ENCODE results near the gene GSX1. TPM values are rescaled to one million over a fixed set of nuclear protein-coding genes. Genes with fewer than 3 reads are reported as not detected.

Gene GSX1
- polyA plus RNA-seq, 1 of the 3 experiments (the other 2 are of a cell fraction): not detected

GRCh38 chr13:27775943-27776342, 16.3 kb upstream of the GSX1 start:
- H3K27me3 ChIP-seq (ENCODE audit: insufficient read depth): peaks cover 39% of the 10 kb centered on the region
- H3K9me2 ChIP-seq: no peaks in the 10 kb centered on the region
- H3K36me3 ChIP-seq (replicated peaks in 1 of 2; ENCODE audit: control insufficient read depth in 1 of 2, insufficient read depth in 2 of 2, low read length in 1 of 2): no peaks in the 10 kb centered on the region
- no peak overlapping the region for H2AFZ ChIP-seq (ENCODE audit: low read depth)
- no peak for TF ChIP-seq FOXJ3 (CRISPR knock-in tag; IDR thresholded peaks at IDR 0.05)
- no peak for TF ChIP-seq MXI1 (IDR thresholded peaks at IDR 0.05; ENCODE audit: low read depth, low read length)
- TF ChIP-seq REST (IDR thresholded peaks at IDR 0.05; ENCODE audit: low read depth, low read length): no peak
- TF ChIP-seq PBX3 (IDR thresholded peaks at IDR 0.05): no peak
- no peak for TF ChIP-seq USF2 (IDR thresholded peaks at IDR 0.05; ENCODE audit: borderline replicate concordance, low read depth, low read length)
- no peak for TF ChIP-seq RAD21 (IDR thresholded peaks at IDR 0.05; ENCODE audit: low read length)
- TF ChIP-seq CHD2 (IDR thresholded peaks at IDR 0.05; ENCODE audit: low read length, partially characterized antibody): no peak
- TF ChIP-seq ELF1 (IDR thresholded peaks at IDR 0.05): no peak
- TF ChIP-seq EP300 (IDR thresholded peaks at IDR 0.05; ENCODE audit: borderline replicate concordance in 1 of 2, low read depth in 1 of 2, low read length in 1 of 2): no peak
- no peak for TF ChIP-seq MEF2A (IDR thresholded peaks at IDR 0.05; ENCODE audit: borderline replicate concordance, low read depth)
- no peak for TF ChIP-seq GATA2 (CRISPR knock-in tag; IDR thresholded peaks at IDR 0.05)
- H3K4me2 ChIP-seq: no peak overlapping the region
- H4K20me1 ChIP-seq (ENCODE audit: insufficient read depth): no peaks in the 10 kb centered on the region
- POLR2A ChIA-PET: no interaction called here
- H3K4me1 ChIP-seq (ENCODE audit: control insufficient read depth in 1 of 2, insufficient read depth in 2 of 2, low read depth in 1 of 2, low read length in 1 of 2): no peaks in the 10 kb centered on the region
- H3K4me3 ChIP-seq (ENCODE audit: low read depth in 2 of 2, low read length in 1 of 2): no peak overlapping the region
- no peak overlapping the region for H3K27ac ChIP-seq (ENCODE audit: low read depth in 2 of 2, low read length in 1 of 2)
- DNase-seq: no peak
- WGBS (ENCODE audit: low lambda C conversion rate): under 1% methylated on average over 12 of the region's 13 CpGs
- no peaks in the 10 kb centered on the region for H3K79me2 ChIP-seq (ENCODE audit: insufficient read depth)
- H3F3A ChIP-seq (replicated peaks; ENCODE audit: insufficient read depth): no peaks in the 10 kb centered on the region
- CTCF ChIA-PET: interaction anchor here (0.7 to 1.9 kb wide), 2 partner anchors 53 to 243 kb away, joined by 3 to 7 read pairs; no protein-coding TSS in a partner anchor
- no peak overlapping the region for H3K9ac ChIP-seq
- H3K9me3 ChIP-seq: no peaks in the 10 kb centered on the region

- Histone ChIP-seq H3K27ac (ENCODE audit: low read depth in 2 of 2, low read length in 1 of 2) (no peak overlapping the region), H3K9me2 (no peaks in the 10 kb centered on the region), H3K79me2 (ENCODE audit: insufficient read depth) (no peaks in the 10 kb centered on the region), H3K36me3 (replicated peaks in 1 of 2; ENCODE audit: control insufficient read depth in 1 of 2, insufficient read depth in 2 of 2, low read length in 1 of 2) (no peaks in the 10 kb centered on the region), H3K9me3 (no peaks in the 10 kb centered on the region), H4K20me1 (ENCODE audit: insufficient read depth) (no peaks in the 10 kb centered on the region), H3K4me2 (no peak overlapping the region), H3K4me3 (ENCODE audit: low read depth in 2 of 2, low read length in 1 of 2) (no peak overlapping the region), H3K9ac (no peak overlapping the region), H3K4me1 (ENCODE audit: control insufficient read depth in 1 of 2, insufficient read depth in 2 of 2, low read depth in 1 of 2, low read length in 1 of 2) (no peaks in the 10 kb centered on the region), H2AFZ (ENCODE audit: low read depth) (no peak overlapping the region), H3F3A (replicated peaks; ENCODE audit: insufficient read depth) (no peaks in the 10 kb centered on the region), H3K27me3 (ENCODE audit: insufficient read depth) (peaks cover 45% of the 10 kb centered on the region; the same call in 1 of the 2 replicates)
- POLR2A ChIA-PET: no interaction called here
- CTCF ChIA-PET: interaction anchor here (0.7 to 3.1 kb wide), 8 partner anchors 11 to 835 kb away, joined by 3 to 25 read pairs (median 4); no protein-coding TSS in a partner anchor
- 2% methylated on average over 5 of the region's 5 CpGs for WGBS (ENCODE audit: low lambda C conversion rate)
- no peak for DNase-seq
- TF ChIP-seq CTCF (IDR thresholded peaks at IDR 0.05) (no peak), IRF3 (IDR thresholded peaks at IDR 0.05; ENCODE audit: low read depth, low read length) (no peak), RCOR1 (IDR thresholded peaks at IDR 0.05; ENCODE audit: low read length) (no peak), EZH2phosphoT487 (IDR thresholded peaks at IDR 0.05; ENCODE audit: borderline replicate concordance, low read depth) (no peak), CHD2 (IDR thresholded peaks at IDR 0.05; ENCODE audit: low read length, partially characterized antibody) (no peak), FOSL2 (IDR thresholded peaks at IDR 0.05; ENCODE audit: borderline replicate concordance, low read depth) (no peak), MXI1 (IDR thresholded peaks at IDR 0.05; ENCODE audit: low read depth, low read length) (no peak), MEF2A (IDR thresholded peaks at IDR 0.05; ENCODE audit: borderline replicate concordance, low read depth) (no peak), SMC3 (IDR thresholded peaks at IDR 0.05; ENCODE audit: low read depth, low read length) (no peak), YY1 (IDR thresholded peaks at IDR 0.05; ENCODE audit: low read depth) (no peak), TAF1 (IDR thresholded peaks at IDR 0.05; ENCODE audit: borderline replicate concordance, low read depth, low read length) (no peak)
These were observed 10.1 kb upstream of the GSX1 start for GRCh38 chr13:27782151-27782550.
